ENCODE data around the gene MAGI2. TPM values are rescaled to one million over a fixed set of nuclear protein-coding genes. Genes with fewer than 3 reads are reported as not detected.

The MAGI2 gene
- total RNA-seq, 6 experiments from 2014 or later, result 1.2 to 4.0 (median 2.4) TPM

DNA sequence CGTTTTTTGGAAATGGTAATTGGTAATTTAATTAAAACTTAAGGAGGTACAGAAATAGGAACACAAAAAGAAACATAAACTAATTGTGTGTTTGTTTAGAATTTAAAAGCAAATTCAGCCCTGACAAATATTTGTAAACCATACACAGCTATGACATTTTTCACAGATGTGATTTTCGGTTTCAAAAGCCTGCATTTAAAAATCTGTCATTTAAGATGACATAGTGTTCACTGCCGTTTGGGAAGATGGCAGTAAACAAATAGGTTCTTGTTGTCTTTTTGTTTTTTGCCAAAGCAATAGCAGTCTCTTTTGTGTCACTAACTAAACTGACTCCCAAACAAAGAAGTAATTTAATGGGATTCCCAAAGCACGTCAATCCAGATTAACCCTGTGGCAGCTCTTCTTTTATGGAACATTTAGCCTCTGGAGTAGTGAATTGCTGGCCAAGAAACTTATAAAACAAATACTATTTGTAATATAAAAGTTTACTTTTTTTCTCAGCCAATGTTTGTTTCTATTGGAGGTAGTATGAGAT, 957.3 kb downstream of the MAGI2 start:
- H3K9me3 ChIP-seq, result no peaks in the 10 kb centered on the region
- H3K27ac ChIP-seq, result no peak overlapping the region
- H3K4me1 ChIP-seq, result no peaks in the 10 kb centered on the region
- 37% methylated on average over 4 of the region's 4 CpGs for WGBS (ENCODE audit: insufficient coverage, low coverage, low lambda C conversion rate, missing lambda C conversion rate)
- no peaks in the 10 kb centered on the region for H3K27me3 ChIP-seq
- no peak for ATAC-seq
- H3K36me3 ChIP-seq, result no peaks in the 10 kb centered on the region
- intact Hi-C loops (cut with DNase I), result no loop called here
- no peak for DNase-seq
- H3K4me3 ChIP-seq, result no peak overlapping the region
- no peak for TF ChIP-seq POLR2A (IDR thresholded peaks at IDR 0.05)
- TF ChIP-seq, protein P1, sequence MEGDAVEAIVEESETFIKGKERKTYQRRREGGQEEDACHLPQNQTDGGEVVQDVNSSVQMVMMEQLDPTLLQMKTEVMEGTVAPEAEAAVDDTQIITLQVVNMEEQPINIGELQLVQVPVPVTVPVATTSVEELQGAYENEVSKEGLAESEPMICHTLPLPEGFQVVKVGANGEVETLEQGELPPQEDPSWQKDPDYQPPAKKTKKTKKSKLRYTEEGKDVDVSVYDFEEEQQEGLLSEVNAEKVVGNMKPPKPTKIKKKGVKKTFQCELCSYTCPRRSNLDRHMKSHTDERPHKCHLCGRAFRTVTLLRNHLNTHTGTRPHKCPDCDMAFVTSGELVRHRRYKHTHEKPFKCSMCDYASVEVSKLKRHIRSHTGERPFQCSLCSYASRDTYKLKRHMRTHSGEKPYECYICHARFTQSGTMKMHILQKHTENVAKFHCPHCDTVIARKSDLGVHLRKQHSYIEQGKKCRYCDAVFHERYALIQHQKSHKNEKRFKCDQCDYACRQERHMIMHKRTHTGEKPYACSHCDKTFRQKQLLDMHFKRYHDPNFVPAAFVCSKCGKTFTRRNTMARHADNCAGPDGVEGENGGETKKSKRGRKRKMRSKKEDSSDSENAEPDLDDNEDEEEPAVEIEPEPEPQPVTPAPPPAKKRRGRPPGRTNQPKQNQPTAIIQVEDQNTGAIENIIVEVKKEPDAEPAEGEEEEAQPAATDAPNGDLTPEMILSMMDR (IDR thresholded peaks at IDR 0.05), result no peak

DNA sequence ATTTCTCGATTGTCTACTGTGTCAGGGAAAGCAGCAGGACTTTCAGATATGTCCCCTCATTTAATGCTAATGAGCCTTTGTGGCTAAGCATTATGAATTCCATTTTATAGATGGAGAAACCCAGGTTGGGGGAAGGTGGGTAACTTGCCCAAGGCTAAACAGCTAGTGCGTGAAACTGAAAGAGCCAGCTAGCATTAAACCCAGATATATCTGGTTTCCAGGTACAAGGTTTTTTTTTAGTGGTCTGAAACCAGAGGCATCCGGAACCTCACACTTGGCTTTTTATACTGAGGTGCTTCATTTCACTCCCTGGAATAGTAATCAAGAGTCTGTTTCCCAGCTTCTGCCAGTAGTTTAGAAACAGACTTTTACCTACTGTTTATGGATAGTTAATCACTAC, 960.1 kb downstream of the MAGI2 start:
- ATAC-seq, result no peak
- Histone ChIP-seq H3K4me3 (no peak overlapping the region), H3K36me3 (no peaks in the 10 kb centered on the region), H3K27me3 (no peaks in the 10 kb centered on the region), H3K4me1 (no peaks in the 10 kb centered on the region), H3K9me3 (no peaks in the 10 kb centered on the region), H3K27ac (no peak overlapping the region)
- TF ChIP-seq, protein P1 (IDR thresholded peaks at IDR 0.05), result no peak
- no peak for TF ChIP-seq POLR2A (IDR thresholded peaks at IDR 0.05)
- 73% methylated on average over 3 of the region's 3 CpGs for WGBS (ENCODE audit: insufficient coverage, low coverage, low lambda C conversion rate, missing lambda C conversion rate)
- intact Hi-C loops (cut with DNase I), result no loop called here
- no peak for DNase-seq

DNA sequence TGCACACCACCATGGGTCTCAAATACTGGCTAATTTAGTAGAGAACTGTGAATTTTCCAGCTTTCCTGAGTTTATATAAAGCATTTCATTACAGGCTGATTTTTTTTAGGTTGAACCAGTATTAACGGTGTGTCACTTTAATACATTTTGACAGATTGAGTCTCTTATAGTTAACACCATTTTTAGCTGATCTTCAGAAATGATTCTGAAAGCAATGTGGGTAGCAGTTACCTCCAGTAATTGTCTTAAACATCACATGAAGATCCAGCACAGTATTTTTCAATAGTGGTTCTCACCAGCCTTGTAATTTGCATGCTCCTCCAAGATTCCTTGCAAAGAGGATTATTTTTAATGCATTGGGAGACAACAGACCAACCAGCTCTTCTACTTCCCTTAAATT, 961.3 kb downstream of the MAGI2 start:
- peaks cover 0 to 3% (median 0%) of the 10 kb centered on the region in 4 donors for H3K4me1 ChIP-seq
- no peaks in the 10 kb centered on the region for H3K27me3 ChIP-seq
- WGBS (ENCODE audit: insufficient coverage, low coverage, low lambda C conversion rate, missing lambda C conversion rate), result 90% methylated on average over 1 of the region's 1 CpG
- H3K36me3 ChIP-seq, result no peaks in the 10 kb centered on the region
- intact Hi-C loops (cut with DNase I), result no loop called here
- ATAC-seq, result no peak
- H3K27ac ChIP-seq, result no peak overlapping the region
- no peaks in the 10 kb centered on the region for H3K9me3 ChIP-seq
- H3K4me3 ChIP-seq, result no peak overlapping the region
- TF ChIP-seq, protein P1 (IDR thresholded peaks at IDR 0.05), result no peak
- TF ChIP-seq POLR2A (IDR thresholded peaks at IDR 0.05), result no peak
- no peak for DNase-seq

DNA sequence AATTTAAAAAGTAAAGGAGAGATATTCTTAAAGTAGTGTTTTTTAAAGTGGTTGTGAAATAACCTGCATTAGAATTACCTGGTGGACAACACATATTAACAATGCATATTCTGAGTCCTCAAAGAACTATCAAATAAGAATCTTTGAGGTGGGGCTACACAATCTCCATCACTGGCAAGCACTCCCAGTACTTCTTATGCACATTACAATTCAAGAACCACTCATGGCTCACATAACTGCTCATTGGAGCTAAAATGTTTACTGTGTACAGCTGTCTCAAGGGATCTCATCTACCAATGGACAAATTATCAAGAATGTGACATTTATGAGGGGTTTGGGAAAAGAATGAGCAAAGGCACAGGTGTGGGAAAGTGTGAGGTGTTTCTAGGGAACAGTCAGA, 962.9 kb downstream of the MAGI2 start:
- no peak overlapping the region for H3K4me3 ChIP-seq
- H3K4me1 ChIP-seq, result peaks cover 0 to 3% (median 0%) of the 10 kb centered on the region in 4 donors
- no peak for ATAC-seq
- DNase-seq, result no peak
- H3K27ac ChIP-seq, result no peak overlapping the region
- TF ChIP-seq POLR2A (IDR thresholded peaks at IDR 0.05), result no peak
- TF ChIP-seq, protein P1 (IDR thresholded peaks at IDR 0.05), result no peak
- no peaks in the 10 kb centered on the region for H3K36me3 ChIP-seq
- no peaks in the 10 kb centered on the region for H3K27me3 ChIP-seq
- intact Hi-C loops (cut with DNase I), result no loop called here
- H3K9me3 ChIP-seq, result no peaks in the 10 kb centered on the region
